Lower leg skin (tissue), 3 donors: ENCODE results near the gene CELSR3.

Experiments
- POLR2A ChIP-seq, 2 donors: fragments of 450-650 bp; IDR thresholded peaks; one replicate each; pipeline ENCODE4 v1.6.1; 2016 to 2017; ENCODE audit warnings: antibody characterized with exemption in 2 of 2, mild to moderate bottlenecking in 1 of 2, moderate library complexity in 1 of 2
- TF ChIP-seq, protein P1 (sequence below), 3 donors: fragments of 450-650 bp; IDR thresholded peaks; one replicate each; pipeline ENCODE4 v1.5.1; 2016; ENCODE audit warnings: antibody characterized with exemption in 3 of 3, mild to moderate bottlenecking in 3 of 3, moderate library complexity in 2 of 3

DNA sequence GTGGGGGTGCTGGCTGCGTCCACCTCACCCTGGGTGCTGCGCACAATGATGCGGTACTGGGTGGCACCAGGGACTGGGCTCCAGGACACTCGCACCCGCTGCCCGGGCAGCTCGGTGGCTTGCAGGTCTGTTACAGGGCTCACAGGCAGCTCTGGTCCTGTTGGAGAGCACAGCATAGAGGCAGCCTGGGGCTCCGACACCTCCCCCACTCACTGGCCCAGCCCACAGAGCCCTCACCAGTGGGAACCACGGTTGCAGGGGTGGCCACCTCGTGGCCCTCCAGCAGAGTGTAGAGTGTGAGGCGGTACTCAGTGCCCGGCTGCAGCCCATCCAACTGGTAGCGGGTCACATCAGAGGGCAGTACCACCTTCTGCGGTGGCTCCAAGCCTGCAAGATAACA lies 71.2 kb downstream of the CELSR3 start:
- TF ChIP-seq, protein P1, sequence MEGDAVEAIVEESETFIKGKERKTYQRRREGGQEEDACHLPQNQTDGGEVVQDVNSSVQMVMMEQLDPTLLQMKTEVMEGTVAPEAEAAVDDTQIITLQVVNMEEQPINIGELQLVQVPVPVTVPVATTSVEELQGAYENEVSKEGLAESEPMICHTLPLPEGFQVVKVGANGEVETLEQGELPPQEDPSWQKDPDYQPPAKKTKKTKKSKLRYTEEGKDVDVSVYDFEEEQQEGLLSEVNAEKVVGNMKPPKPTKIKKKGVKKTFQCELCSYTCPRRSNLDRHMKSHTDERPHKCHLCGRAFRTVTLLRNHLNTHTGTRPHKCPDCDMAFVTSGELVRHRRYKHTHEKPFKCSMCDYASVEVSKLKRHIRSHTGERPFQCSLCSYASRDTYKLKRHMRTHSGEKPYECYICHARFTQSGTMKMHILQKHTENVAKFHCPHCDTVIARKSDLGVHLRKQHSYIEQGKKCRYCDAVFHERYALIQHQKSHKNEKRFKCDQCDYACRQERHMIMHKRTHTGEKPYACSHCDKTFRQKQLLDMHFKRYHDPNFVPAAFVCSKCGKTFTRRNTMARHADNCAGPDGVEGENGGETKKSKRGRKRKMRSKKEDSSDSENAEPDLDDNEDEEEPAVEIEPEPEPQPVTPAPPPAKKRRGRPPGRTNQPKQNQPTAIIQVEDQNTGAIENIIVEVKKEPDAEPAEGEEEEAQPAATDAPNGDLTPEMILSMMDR (IDR thresholded peaks at IDR 0.05) = no peak
- TF ChIP-seq POLR2A (IDR thresholded peaks at IDR 0.05) = no peak
